Erythroblast (primary cell): Measurements from ENCODE around the gene PADI6.

ENCODE experiments used
- GATA1 ChIP-seq: IDR thresholded peaks from 2 replicates; pipeline ENCODE4 v1.6.1; 2011; ENCODE audit warnings: low read depth, mild to moderate bottlenecking, control low read depth, low read length, moderate library complexity
- POLR2A ChIP-seq: IDR thresholded peaks from 2 replicates; pipeline ENCODE4 v1.6.1; 2011; ENCODE audit warnings: mild to moderate bottlenecking, low read length

- no peak for TF ChIP-seq POLR2A
- no peak for TF ChIP-seq GATA1
Observed at GRCh38 chr1:17409391-17409811, 37.4 kb downstream of the PADI6 start.
